PC-3 (cell line): Measurements from ENCODE around the gene ARHGAP31. TPM values are rescaled to one million over a fixed set of nuclear protein-coding genes. Genes with fewer than 3 reads are reported as not detected.

Experiments
- ATAC-seq: fragments of 200-7000 bp; cut with Tn5 transposase; 2 replicates; pipeline ENCODE4 v1.9.1; 2020; ENCODE audit warnings: mild to moderate bottlenecking, moderate library complexity
- BruUV-seq: library from RNA; stranded (reverse); fragments of 400-500 nt; replicated peaks from 2 replicates; lab custom pipeline; 2021; lab: Mats Ljungman, UMichigan
- CTCF ChIA-PET: fragments of 300-600 bp; sonication (Branson Sonifier 250); formaldehyde crosslinking; loops from one replicate; lab custom pipeline; 2022; ENCODE audit warnings: antibody characterized with exemption; lab: Charles Lee
- POLR2A ChIA-PET: fragments of 300-600 bp; sonication (Branson Sonifier 250); formaldehyde crosslinking; loops from one replicate; lab custom pipeline; 2022; ENCODE audit warnings: antibody characterized with exemption; ENCODE audit not compliant: unreplicated experiment; lab: Charles Lee
- DNase-seq: peaks from one replicate; pipeline ENCODE4 v3.0.0-alpha.2; 2015
- H2AFZ ChIP-seq: fragments of 300-600 bp; sonication (generic); 2 replicates; pipeline ENCODE4 v1.6.0; 2016; ENCODE audit warnings: antibody characterized with exemption, low read length
- H3F3A ChIP-seq: fragments of 300-600 bp; sonication (generic); one replicate; pipeline ENCODE4 v1.6.0; 2017; ENCODE audit warnings: antibody characterized with exemption, low read length, control low read depth, mild to moderate bottlenecking; ENCODE audit not compliant: unreplicated experiment
- H3K27ac ChIP-seq: fragments of 300-600 bp; sonication (generic); 2 replicates; pipeline ENCODE4 v1.5.1; 2016; ENCODE audit warnings: mild to moderate bottlenecking, low read length
- H3K27me3 ChIP-seq: fragments of 300-600 bp; sonication (generic); 2 replicates; pipeline ENCODE4 v1.6.1; 2016; ENCODE audit warnings: low read length, mixed read lengths
- H3K36me3 ChIP-seq: fragments of 300-600 bp; sonication (generic); 2 replicates; pipeline ENCODE4 v1.6.1; 2016; ENCODE audit warnings: low read depth, mixed run types, low read length, mixed read lengths
- H3K4me1 ChIP-seq: fragments of 300-600 bp; sonication (generic); 2 replicates; pipeline ENCODE4 v1.5.1; 2016; ENCODE audit warnings: low read length; ENCODE audit not compliant: insufficient read depth
- H3K4me2 ChIP-seq: fragments of 300-600 bp; sonication (generic); 2 replicates; pipeline ENCODE4 v1.6.0; 2016; ENCODE audit warnings: low read length
- H3K4me3 ChIP-seq: fragments of 300-600 bp; sonication (generic); 2 replicates; pipeline ENCODE4 v1.5.1; 2016; ENCODE audit warnings: mild to moderate bottlenecking, low read length, mixed read lengths
- H3K79me2 ChIP-seq: fragments of 300-600 bp; sonication (generic); 2 replicates; pipeline ENCODE4 v1.6.1; 2017; ENCODE audit warnings: low read length, mixed read lengths
- H3K9ac ChIP-seq: fragments of 300-600 bp; sonication (generic); 2 replicates; pipeline ENCODE4 v1.6.0; 2016; ENCODE audit warnings: mild to moderate bottlenecking, low read length
- H3K9me2 ChIP-seq: fragments of 300-600 bp; sonication (generic); replicated peaks from 2 replicates; pipeline ENCODE4 v1.6.1; 2016; ENCODE audit warnings: mixed run types, low read length, mixed read lengths
- H3K9me3 ChIP-seq: fragments of 300-600 bp; sonication (generic); 2 replicates; pipeline ENCODE4 v1.6.1; 2016; ENCODE audit warnings: low read length, mixed read lengths
- H4K20me1 ChIP-seq: fragments of 300-600 bp; sonication (generic); 2 replicates; pipeline ENCODE4 v1.6.1; 2016; ENCODE audit warnings: low read length, mixed read lengths
- CTCF ChIP-seq: fragments of 300-600 bp; sonication (generic); conservative IDR thresholded peaks from 2 replicates; pipeline ENCODE4 v1.5.1; 2017; ENCODE audit warnings: antibody characterized with exemption, low read depth, mild to moderate bottlenecking, low read length
- EZH2 ChIP-seq: fragments of 300-600 bp; sonication (generic); IDR thresholded peaks from one replicate; pipeline ENCODE4 v1.6.1; 2017; ENCODE audit warnings: antibody characterized with exemption, mild to moderate bottlenecking, low read length; ENCODE audit not compliant: unreplicated experiment
- EZH2phosphoT487 ChIP-seq: fragments of 300-600 bp; sonication (generic); IDR thresholded peaks from 2 replicates; pipeline ENCODE4 v1.6.1; 2018; ENCODE audit warnings: mild to moderate bottlenecking, antibody characterized with exemption, low read length, borderline replicate concordance
- intact Hi-C: fragments of 100-400 bp; cut with micrococcal nuclease; formaldehyde crosslinking; loops from 2 replicates; pipeline ENCODE4 v1.9.0; 2023
- total RNA-seq: library from RNA; depleted of rRNA; stranded (reverse); fragments of >200 nt; gene quantifications from 2 replicates; pipeline ENCODE4 v1.2.3, GENCODE V29; 2014

ARHGAP31 gene
- total RNA-seq, 1 experiment from 2014 or later = 7.8 TPM

- no TSS peak for BruUV-seq
- Histone ChIP-seq H3K27me3 (no peaks in the 10 kb centered on the region), H3K79me2 (no peaks in the 10 kb centered on the region), H4K20me1 (no peaks in the 10 kb centered on the region), H3K36me3 (0 out of 2 replicates have a peak, but pooled peaks cover 4% of the 10 kb centered on the region), H2AFZ (no peak overlapping the region), H3K4me2 (no peak overlapping the region), H3K9me2 (no peaks in the 10 kb centered on the region), H3F3A (no peaks in the 10 kb centered on the region), H3K4me1 (no peaks in the 10 kb centered on the region), H3K9me3 (no peaks in the 10 kb centered on the region), H3K27ac (no peak overlapping the region), H3K9ac (no peak overlapping the region), H3K4me3 (no peak overlapping the region)
- DNase-seq (no peak), ATAC-seq (no peak)
- TF ChIP-seq EZH2 (no peak), CTCF (no peak), EZH2phosphoT487 (no peak)
- POLR2A ChIA-PET = no interaction called here
- intact Hi-C loops = no loop called here
- CTCF ChIA-PET = no interaction called here
These were observed 45.8 kb downstream of the ARHGAP31 start for GRCh38 chr3:119340014-119340413.

- Histone ChIP-seq H3K4me2 (no peak overlapping the region), H2AFZ (no peak overlapping the region), H3K36me3 (0 out of 2 replicates have a peak, but pooled peaks cover 4% of the 10 kb centered on the region), H4K20me1 (no peaks in the 10 kb centered on the region), H3K4me3 (no peak overlapping the region), H3K9ac (no peak overlapping the region), H3K9me3 (no peaks in the 10 kb centered on the region), H3K79me2 (no peaks in the 10 kb centered on the region), H3K9me2 (no peaks in the 10 kb centered on the region), H3F3A (no peaks in the 10 kb centered on the region), H3K4me1 (no peaks in the 10 kb centered on the region), H3K27me3 (no peaks in the 10 kb centered on the region), H3K27ac (no peak overlapping the region)
- DNase-seq (no peak), ATAC-seq (no peak)
- ChIA-PET CTCF (no interaction called here), POLR2A (no interaction called here)
- no TSS peak for BruUV-seq
- intact Hi-C loops = no loop called here
- TF ChIP-seq EZH2 = no peak
- no peak for TF ChIP-seq CTCF
- no peak for TF ChIP-seq EZH2phosphoT487
These were observed 46.3 kb downstream of the ARHGAP31 start for GRCh38 chr3:119340446-119340845.

- 0 out of 2 replicates have a peak, but pooled peaks cover 1% of the 10 kb centered on the region for H3K36me3 ChIP-seq
- no peaks in the 10 kb centered on the region for H3K9me3 ChIP-seq
- H4K20me1 ChIP-seq = no peaks in the 10 kb centered on the region
- H2AFZ ChIP-seq = no peak overlapping the region
- H3K4me1 ChIP-seq = no peaks in the 10 kb centered on the region
- ChIA-PET CTCF (no interaction called here), POLR2A (no interaction called here)
- TF ChIP-seq EZH2phosphoT487 (no peak), EZH2 (no peak), CTCF (no peak)
- ATAC-seq (no peak), DNase-seq (no peak)
- no peaks in the 10 kb centered on the region for H3K9me2 ChIP-seq
- intact Hi-C loops = no loop called here
- H3F3A ChIP-seq = no peaks in the 10 kb centered on the region
- H3K4me3 ChIP-seq = no peak overlapping the region
- no peak overlapping the region for H3K4me2 ChIP-seq
- no peaks in the 10 kb centered on the region for H3K27me3 ChIP-seq
- no peaks in the 10 kb centered on the region for H3K79me2 ChIP-seq
- BruUV-seq = no TSS peak
- H3K27ac ChIP-seq = no peak overlapping the region
- no peak overlapping the region for H3K9ac ChIP-seq
These were observed 48.0 kb downstream of the ARHGAP31 start for GRCh38 chr3:119342176-119342575.
